ENCODE results near the gene LPAR5. TPM values are rescaled to one million over a fixed set of nuclear protein-coding genes. Genes with fewer than 3 reads are reported as not detected.

Gene LPAR5
- total RNA-seq, 2 experiments from 2014 or later: 6.6 to 8.1 TPM

DNA sequence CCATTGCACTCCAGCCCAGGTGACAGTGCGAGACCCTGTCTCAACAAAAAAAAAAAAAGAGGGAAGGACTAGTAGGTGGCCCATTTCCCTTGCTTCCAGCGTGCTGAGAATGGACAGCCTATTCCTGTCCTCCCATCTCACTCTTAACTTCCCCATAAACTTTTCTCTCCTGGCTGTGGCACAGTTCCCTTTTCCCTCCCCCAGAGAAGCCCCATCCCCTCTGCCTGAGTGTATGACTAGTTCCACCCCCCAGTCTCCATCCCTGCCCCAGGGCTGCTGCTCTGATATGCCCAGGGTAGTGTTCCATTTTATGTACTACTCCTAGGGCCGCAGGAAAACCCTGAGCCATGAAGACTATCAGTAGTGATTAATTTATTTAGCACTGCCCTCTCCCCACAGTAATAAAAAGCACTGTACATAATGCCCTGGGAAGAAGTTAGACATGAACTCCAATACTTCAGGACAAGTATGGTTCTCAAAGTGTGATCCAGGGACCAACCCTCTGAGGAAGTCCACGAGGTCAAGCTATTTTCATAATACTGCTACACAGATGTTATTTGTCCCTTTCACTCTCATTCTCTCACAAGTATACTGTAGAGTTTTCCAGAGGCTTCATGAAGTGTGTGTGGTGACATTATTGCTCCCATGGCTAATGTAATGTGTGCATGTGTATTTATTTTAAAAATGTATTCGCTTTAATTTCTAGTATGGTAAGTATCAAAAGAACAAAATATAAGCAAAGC is 17.1 kb downstream of the LPAR5 start:
- peaks cover 11% of the 10 kb centered on the region for H3K36me3 Mint-ChIP-seq (ENCODE audit: low read depth)
- no peaks in the 10 kb centered on the region for H3K27me3 Mint-ChIP-seq
- H3K4me3 Mint-ChIP-seq: no peak overlapping the region
- ATAC-seq (no peak), DNase-seq (no peak)
- TF ChIP-seq, protein P1, sequence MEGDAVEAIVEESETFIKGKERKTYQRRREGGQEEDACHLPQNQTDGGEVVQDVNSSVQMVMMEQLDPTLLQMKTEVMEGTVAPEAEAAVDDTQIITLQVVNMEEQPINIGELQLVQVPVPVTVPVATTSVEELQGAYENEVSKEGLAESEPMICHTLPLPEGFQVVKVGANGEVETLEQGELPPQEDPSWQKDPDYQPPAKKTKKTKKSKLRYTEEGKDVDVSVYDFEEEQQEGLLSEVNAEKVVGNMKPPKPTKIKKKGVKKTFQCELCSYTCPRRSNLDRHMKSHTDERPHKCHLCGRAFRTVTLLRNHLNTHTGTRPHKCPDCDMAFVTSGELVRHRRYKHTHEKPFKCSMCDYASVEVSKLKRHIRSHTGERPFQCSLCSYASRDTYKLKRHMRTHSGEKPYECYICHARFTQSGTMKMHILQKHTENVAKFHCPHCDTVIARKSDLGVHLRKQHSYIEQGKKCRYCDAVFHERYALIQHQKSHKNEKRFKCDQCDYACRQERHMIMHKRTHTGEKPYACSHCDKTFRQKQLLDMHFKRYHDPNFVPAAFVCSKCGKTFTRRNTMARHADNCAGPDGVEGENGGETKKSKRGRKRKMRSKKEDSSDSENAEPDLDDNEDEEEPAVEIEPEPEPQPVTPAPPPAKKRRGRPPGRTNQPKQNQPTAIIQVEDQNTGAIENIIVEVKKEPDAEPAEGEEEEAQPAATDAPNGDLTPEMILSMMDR (IDR thresholded peaks at IDR 0.05): no peak
- no peaks in the 10 kb centered on the region for H3K9me3 Mint-ChIP-seq
- POLR2A ChIA-PET: interaction anchor here (1.1 to 1.9 kb wide), 3 partner anchors 17 to 254 kb away, joined by 3 to 10 read pairs (median 6); partner anchors contain the start of genes LPAR5 and ZNF384
- intact Hi-C loops (cut with micrococcal nuclease): loop anchor here (2.0 kb wide), 1 partner anchor 66 kb away; no protein-coding TSS in a partner anchor
- peaks cover 16% of the 10 kb centered on the region for H3K4me1 Mint-ChIP-seq (ENCODE audit: low read depth)
- CTCF ChIA-PET: interaction anchor here (0.7 to 4.8 kb wide), 15 partner anchors 12 to 254 kb away, joined by 3 to 41 read pairs (median 3); partner anchors contain the start of genes P3H3, SPSB2 and ZNF384
- H3K27ac Mint-ChIP-seq: no peak overlapping the region

DNA sequence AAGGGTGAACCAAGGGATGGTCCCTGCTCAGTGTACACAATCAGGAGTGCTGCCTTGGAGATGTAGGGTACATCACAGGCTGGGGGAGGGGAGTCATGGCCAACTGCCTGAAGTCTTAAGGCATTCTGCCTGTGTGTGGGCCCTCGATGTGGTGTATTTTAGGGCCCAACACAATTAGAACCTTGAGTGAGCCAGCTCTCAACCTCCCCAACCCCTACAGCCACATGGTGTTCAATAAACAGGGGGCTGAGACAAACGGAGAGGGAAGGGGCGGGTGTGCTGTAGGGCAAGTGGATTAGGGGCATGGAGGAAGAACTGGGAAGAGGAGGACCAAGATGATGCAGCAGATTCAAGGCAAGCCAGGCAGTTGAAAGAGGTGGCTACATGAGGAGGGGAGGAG is 20.0 kb downstream of the LPAR5 start:
- TF ChIP-seq, protein P1 (IDR thresholded peaks at IDR 0.05): no peak
- POLR2A ChIA-PET: no interaction called here
- H3K4me3 Mint-ChIP-seq: no peak overlapping the region
- peak overlapping the region; percentile 13 for H3K27ac Mint-ChIP-seq
- no peak for DNase-seq
- no peaks in the 10 kb centered on the region for H3K9me3 Mint-ChIP-seq
- peaks cover 39% of the 10 kb centered on the region for H3K4me1 Mint-ChIP-seq (ENCODE audit: low read depth)
- ATAC-seq: no peak
- intact Hi-C loops (cut with micrococcal nuclease): no loop called here
- H3K27me3 Mint-ChIP-seq: no peaks in the 10 kb centered on the region
- CTCF ChIA-PET: interaction anchor here (0.9 to 3.9 kb wide), 3 partner anchors 62 to 209 kb away, joined by 3 to 21 read pairs (median 3); no protein-coding TSS in a partner anchor
- peaks cover 5% of the 10 kb centered on the region for H3K36me3 Mint-ChIP-seq (ENCODE audit: low read depth)

DNA sequence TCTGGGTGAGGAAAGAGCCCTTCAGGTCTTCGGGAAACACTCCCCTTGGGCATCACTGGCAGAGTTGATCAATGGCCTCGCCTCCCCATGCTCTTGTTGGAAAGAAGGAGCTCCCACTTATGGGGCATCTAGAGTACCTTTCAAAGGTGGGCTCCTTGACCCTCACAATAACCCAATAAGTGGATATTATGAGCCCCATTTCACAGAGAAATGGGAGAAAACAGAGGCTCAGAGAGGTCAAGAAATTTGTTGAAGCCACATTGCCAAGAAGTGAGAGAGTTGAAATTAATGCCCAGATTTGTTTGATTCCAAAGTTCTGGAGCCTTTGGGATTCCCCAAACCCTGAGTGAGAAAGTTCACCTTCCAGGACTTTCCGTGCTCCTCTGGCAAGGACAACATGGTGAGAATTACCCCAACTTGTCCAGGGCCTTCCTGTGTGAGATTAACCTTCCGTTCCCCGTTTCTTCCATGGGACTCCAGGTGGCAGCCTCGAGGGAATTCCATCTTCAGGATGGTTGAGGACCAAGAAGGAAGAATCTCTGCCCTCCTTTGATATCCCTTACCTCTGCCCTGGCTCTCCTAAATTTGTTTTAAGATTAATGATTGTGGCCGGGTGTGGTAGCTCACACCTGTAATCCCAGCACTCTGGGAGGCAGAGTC is 21.1 kb downstream of the LPAR5 start:
- no peaks in the 10 kb centered on the region for H3K9me3 Mint-ChIP-seq
- TF ChIP-seq, protein P1 (IDR thresholded peaks at IDR 0.05): no peak
- ChIA-PET CTCF (interaction anchor here (1.0 to 3.9 kb wide), 6 partner anchors 17 to 138 kb away, joined by 3 to 21 read pairs (median 4); partner anchors contain the start of genes LPAR5 and MLF2), POLR2A (interaction anchor here (0.6 to 2.9 kb wide), 7 partner anchors 13 to 185 kb away, joined by 3 to 10 read pairs (median 3); partner anchors contain the start of gene LPAR5)
- ATAC-seq (no peak), DNase-seq (no peak)
- no peak overlapping the region for H3K4me3 Mint-ChIP-seq
- intact Hi-C loops (cut with micrococcal nuclease): no loop called here
- H3K27ac Mint-ChIP-seq: peak overlapping the region; percentile 1
- no peaks in the 10 kb centered on the region for H3K27me3 Mint-ChIP-seq
- H3K4me1 Mint-ChIP-seq (ENCODE audit: low read depth): peaks cover 46% of the 10 kb centered on the region
- peaks cover 3% of the 10 kb centered on the region for H3K36me3 Mint-ChIP-seq (ENCODE audit: low read depth)

DNA sequence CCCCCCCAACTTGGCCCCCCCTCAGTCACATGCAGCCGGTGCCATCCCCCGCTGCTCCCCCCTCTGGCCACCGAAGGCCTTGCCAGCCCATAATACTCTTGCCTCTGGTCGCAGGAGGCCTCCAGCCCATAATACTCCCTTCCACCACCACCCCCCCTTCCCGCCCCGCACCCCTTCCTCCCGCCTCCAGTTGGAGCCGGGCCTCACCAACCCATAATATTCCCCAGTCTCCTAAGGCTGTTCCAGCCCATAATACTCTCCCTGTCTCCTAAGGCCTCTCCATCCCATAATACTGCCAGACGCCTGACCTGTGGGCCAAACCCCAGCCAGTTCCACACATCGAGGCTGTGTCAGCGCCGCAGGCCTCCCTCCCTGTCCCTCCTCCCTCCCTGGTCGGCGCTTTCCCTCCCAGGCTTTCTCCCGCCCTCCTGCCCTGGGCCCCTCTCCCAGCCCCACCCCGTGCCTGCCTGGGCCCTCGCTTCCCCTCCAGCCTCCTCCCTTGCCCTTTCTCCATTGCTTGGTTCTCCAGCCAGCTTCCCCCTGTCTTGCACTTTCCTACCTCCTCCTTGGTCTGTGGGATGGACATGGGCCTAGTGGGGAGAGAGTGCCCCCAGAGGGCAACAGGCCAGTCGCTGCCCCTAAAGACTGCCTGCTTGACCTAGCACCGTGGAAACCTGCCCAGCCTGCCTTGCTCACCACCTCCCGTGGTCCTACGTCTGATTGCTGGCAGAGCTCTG is 21.8 kb downstream of the LPAR5 start:
- intact Hi-C loops (cut with micrococcal nuclease): no loop called here
- H3K9me3 Mint-ChIP-seq: no peaks in the 10 kb centered on the region
- ATAC-seq (peak; percentile 38), DNase-seq (peak; percentile 63)
- H3K27ac Mint-ChIP-seq: peak overlapping the region; percentile 68
- H3K4me1 Mint-ChIP-seq (ENCODE audit: low read depth): peaks cover 46% of the 10 kb centered on the region
- ChIA-PET POLR2A (interaction anchor here (0.6 to 2.9 kb wide), 9 partner anchors 9 to 184 kb away, joined by 3 to 10 read pairs (median 3); partner anchors contain the start of genes LPAR5 and ZNF384), CTCF (interaction anchor here (1.0 to 3.9 kb wide), 6 partner anchors 18 to 139 kb away, joined by 3 to 21 read pairs (median 4); partner anchors contain the start of genes LPAR5 and MLF2)
- H3K27me3 Mint-ChIP-seq: no peaks in the 10 kb centered on the region
- no peaks in the 10 kb centered on the region for H3K36me3 Mint-ChIP-seq (ENCODE audit: low read depth)
- TF ChIP-seq, protein P1 (IDR thresholded peaks at IDR 0.05): no peak
- H3K4me3 Mint-ChIP-seq: no peak overlapping the region
